Kidney epithelial cell (primary cell): Measurements from ENCODE around the gene PKN3. TPM values are rescaled to one million over a fixed set of nuclear protein-coding genes. Genes with fewer than 3 reads are reported as not detected.
A peak's percentile ranks its signal among the peaks of the same experiment; 100 is the strongest.

ENCODE experiments used
- DNase-seq: peaks from one replicate; pipeline ENCODE4 v3.0.0-alpha.2; 2010; ENCODE audit warnings: low read depth
- H3K27me3 ChIP-seq: 2 replicates; pipeline ENCODE4 v1.6.0; 2011; ENCODE audit warnings: low read length; ENCODE audit not compliant: control insufficient read depth, insufficient read depth
- H3K36me3 ChIP-seq: 2 replicates; pipeline ENCODE4 v1.5.1; 2011; ENCODE audit warnings: low read length; ENCODE audit not compliant: control insufficient read depth, insufficient read depth
- H3K4me3 ChIP-seq: 2 replicates; pipeline ENCODE4 v1.5.1; 2011; ENCODE audit warnings: low read depth, mild to moderate bottlenecking, control low read depth, low read length
- CTCF ChIP-seq: IDR thresholded peaks from 2 replicates; pipeline ENCODE4 v1.5.1; 2011; ENCODE audit warnings: mild to moderate bottlenecking, moderate library complexity, low read length, control low read depth, inconsistent platforms; ENCODE audit not compliant: insufficient read depth, poor library complexity, severe bottlenecking
- total RNA-seq: library from RNA; depleted of rRNA; stranded (reverse); fragments of >200 nt; gene quantifications from 2 replicates; pipeline ENCODE4 v1.2.3, GENCODE V29; 2015

The PKN3 gene
- total RNA-seq, 1 donor from 2014 or later, result 4.6 TPM

DNA sequence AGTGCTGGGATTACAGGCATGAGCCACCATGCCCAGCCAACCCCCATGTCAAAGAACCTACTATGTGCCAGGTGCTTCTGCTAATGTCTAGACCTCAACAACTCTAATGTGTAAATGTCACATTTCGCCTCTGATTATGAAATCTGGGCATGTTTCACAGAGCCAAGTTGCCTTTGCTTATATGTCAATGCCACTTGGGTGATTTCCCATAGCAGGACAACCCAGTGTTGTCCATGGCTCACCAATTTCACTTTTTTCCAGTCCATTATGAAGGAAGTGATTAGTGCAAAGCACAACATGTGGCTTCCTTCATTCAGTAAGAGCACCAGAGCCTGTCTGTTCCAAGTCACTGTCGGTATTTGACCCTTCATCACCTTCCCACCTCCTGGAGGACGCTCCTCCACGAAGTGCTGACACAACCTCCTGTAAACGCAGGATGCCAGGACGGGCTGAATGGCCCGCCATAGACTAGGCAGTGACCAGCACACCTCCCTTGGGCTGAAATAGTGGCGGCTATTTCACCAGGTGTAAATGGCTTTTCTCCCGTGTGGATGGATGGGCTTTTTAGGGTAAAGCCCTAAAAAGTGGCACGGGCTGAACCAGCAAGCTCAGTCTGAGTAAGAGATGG, 962 bp upstream of the PKN3 start:
- no peaks in the 10 kb centered on the region for H3K36me3 ChIP-seq
- no peak for DNase-seq
- no peak overlapping the region for H3K4me3 ChIP-seq
- no peaks in the 10 kb centered on the region for H3K27me3 ChIP-seq
- no peak for TF ChIP-seq CTCF

- peak overlapping the region; percentile 83 for H3K4me3 ChIP-seq
- no peak for TF ChIP-seq CTCF
- H3K27me3 ChIP-seq, result no peaks in the 10 kb centered on the region
- no peak for DNase-seq
- H3K36me3 ChIP-seq, result no peaks in the 10 kb centered on the region
These were observed 779 bp downstream of the PKN3 start for GRCh38 chr9:128702949-128703615.

GRCh38 chr9:128703616-128704355, 1.5 kb downstream of the PKN3 start:
- Histone ChIP-seq H3K4me3 (peak overlapping the region; percentile 83), H3K36me3 (no peaks in the 10 kb centered on the region), H3K27me3 (no peaks in the 10 kb centered on the region)
- DNase-seq, result no peak
- no peak for TF ChIP-seq CTCF

GRCh38 chr9:128704356-128704670, 2.0 kb downstream of the PKN3 start:
- no peak for DNase-seq
- H3K4me3 ChIP-seq, result no peak overlapping the region

More at GRCh38 chr9:128704356-128704670, 2.0 kb downstream of the PKN3 start:
- Histone ChIP-seq H3K27me3 (no peaks in the 10 kb centered on the region), H3K36me3 (no peaks in the 10 kb centered on the region)
- no peak for TF ChIP-seq CTCF
